ENCODE data around the gene KATNIP. TPM values are rescaled to one million over a fixed set of nuclear protein-coding genes. Genes with fewer than 3 reads are reported as not detected.

KATNIP gene
- total RNA-seq, 1 donor from 2014 or later = 23.8 TPM

DNA sequence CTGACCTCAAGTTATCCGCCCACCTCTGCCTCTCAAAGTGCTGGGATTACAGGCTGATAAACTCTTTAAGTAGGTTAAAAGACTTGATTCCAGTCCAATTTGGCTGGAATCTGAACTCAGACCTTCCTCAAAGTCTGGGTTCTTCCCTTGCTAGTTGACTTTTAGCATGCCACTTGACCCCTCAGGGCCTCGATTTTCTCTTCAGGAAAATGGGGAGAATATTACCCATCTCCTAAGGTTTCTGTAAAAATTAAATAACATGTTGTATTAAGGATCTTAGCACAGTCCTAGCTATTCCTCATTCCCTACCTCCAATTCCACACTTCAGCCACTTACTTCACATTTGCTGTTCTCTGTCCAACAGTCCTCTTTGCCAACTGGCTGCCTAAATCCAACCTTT lies 2.1 kb upstream of the KATNIP start:
- intact Hi-C loops (cut with DNase I) = no loop called here
- TF ChIP-seq, protein P1, sequence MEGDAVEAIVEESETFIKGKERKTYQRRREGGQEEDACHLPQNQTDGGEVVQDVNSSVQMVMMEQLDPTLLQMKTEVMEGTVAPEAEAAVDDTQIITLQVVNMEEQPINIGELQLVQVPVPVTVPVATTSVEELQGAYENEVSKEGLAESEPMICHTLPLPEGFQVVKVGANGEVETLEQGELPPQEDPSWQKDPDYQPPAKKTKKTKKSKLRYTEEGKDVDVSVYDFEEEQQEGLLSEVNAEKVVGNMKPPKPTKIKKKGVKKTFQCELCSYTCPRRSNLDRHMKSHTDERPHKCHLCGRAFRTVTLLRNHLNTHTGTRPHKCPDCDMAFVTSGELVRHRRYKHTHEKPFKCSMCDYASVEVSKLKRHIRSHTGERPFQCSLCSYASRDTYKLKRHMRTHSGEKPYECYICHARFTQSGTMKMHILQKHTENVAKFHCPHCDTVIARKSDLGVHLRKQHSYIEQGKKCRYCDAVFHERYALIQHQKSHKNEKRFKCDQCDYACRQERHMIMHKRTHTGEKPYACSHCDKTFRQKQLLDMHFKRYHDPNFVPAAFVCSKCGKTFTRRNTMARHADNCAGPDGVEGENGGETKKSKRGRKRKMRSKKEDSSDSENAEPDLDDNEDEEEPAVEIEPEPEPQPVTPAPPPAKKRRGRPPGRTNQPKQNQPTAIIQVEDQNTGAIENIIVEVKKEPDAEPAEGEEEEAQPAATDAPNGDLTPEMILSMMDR (IDR thresholded peaks at IDR 0.05) = no peak
- Histone ChIP-seq H3K36me3 (peaks cover 27% of the 10 kb centered on the region), H3K27ac (no peak overlapping the region), H3K4me3 (no peak overlapping the region), H3K27me3 (no peaks in the 10 kb centered on the region), H3K4me1 (peaks cover 27% of the 10 kb centered on the region), H3K9me3 (no peaks in the 10 kb centered on the region)
- ATAC-seq = no peak
- DNase-seq = no peak

DNA sequence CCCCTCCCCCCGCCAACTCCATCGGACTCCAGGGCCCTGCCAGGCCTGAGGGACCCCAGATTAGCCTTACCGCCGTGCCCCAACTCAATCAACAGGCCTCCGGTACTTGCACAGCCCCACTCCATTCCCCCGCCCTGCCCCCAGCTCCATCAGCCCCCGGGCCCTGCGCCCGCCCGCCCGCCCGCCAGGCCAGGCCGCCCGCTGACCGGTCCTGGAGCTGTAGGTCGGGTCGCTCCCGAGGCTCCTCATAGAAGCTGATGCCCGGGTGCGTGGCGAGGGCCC lies 539 bp upstream of the KATNIP start:
- intact Hi-C loops (cut with DNase I) = no loop called here
- Histone ChIP-seq H3K27ac (peak overlapping the region; percentile 78), H3K4me3 (peak overlapping the region; percentile 78), H3K36me3 (peaks cover 11% of the 10 kb centered on the region), H3K9me3 (no peaks in the 10 kb centered on the region), H3K27me3 (no peaks in the 10 kb centered on the region), H3K4me1 (peaks cover 27% of the 10 kb centered on the region)
- ATAC-seq (peak; percentile 69), DNase-seq (no peak)
- TF ChIP-seq, protein P1 (IDR thresholded peaks at IDR 0.05) = no peak

DNA sequence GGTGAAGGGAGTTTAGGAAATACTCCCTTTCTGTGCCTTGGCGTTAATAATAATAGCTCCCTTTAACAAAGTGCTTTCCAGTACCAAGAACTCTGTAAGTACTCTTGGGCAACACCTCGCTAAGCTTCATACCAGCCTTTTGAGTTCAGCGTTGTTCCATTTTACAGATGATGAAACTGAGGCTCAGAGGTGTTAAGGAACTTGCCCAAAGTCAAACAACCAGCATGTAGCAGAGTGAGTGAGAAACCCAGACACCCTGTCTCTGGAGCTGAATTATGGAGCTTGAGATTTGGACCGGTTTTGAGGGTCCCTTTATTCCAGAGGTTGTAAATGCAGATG lies 607 bp downstream of the KATNIP start:
- Histone ChIP-seq H3K27me3 (no peaks in the 10 kb centered on the region), H3K9me3 (no peaks in the 10 kb centered on the region), H3K36me3 (no peaks in the 10 kb centered on the region), H3K27ac (peak overlapping the region; percentile 92), H3K4me1 (peaks cover 27% of the 10 kb centered on the region), H3K4me3 (peak overlapping the region; percentile 78)
- ATAC-seq (no peak), DNase-seq (no peak)
- TF ChIP-seq, protein P1 (IDR thresholded peaks at IDR 0.05) = no peak
- intact Hi-C loops (cut with DNase I) = no loop called here

GRCh38 chr16:27551036-27551435 lies 1.1 kb downstream of the KATNIP start:
- Histone ChIP-seq H3K27ac (no peak overlapping the region), H3K4me1 (peaks cover 27% of the 10 kb centered on the region), H3K9me3 (no peaks in the 10 kb centered on the region), H3K4me3 (peak overlapping the region; percentile 78), H3K36me3 (no peaks in the 10 kb centered on the region), H3K27me3 (no peaks in the 10 kb centered on the region)
- ATAC-seq = no peak
- no peak for DNase-seq
- intact Hi-C loops (cut with DNase I) = no loop called here
- TF ChIP-seq, protein P1 (IDR thresholded peaks at IDR 0.05) = no peak

DNA sequence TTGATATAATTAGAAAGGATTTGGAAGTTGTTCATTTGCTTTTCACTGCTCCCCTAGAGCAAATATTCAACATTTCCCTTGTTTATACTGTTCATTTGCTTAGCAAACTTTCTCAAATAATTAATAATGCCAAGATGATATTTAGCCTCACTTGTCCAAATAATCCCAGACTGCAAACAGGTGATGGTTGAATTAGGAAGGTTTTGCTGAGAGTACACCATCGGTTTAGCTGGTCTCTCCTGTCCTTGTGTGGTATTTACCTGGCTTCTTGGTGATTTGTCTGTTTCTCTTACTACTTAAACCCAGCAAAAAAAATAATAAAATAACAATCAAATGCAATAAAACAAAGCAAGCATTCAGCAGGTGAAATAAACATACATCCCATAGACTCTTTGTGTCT lies 6.5 kb downstream of the KATNIP start:
- Histone ChIP-seq H3K9me3 (no peaks in the 10 kb centered on the region), H3K27me3 (no peaks in the 10 kb centered on the region), H3K36me3 (no peaks in the 10 kb centered on the region), H3K4me3 (no peak overlapping the region), H3K4me1 (no peaks in the 10 kb centered on the region), H3K27ac (no peak overlapping the region)
- intact Hi-C loops (cut with DNase I) = no loop called here
- DNase-seq (no peak), ATAC-seq (no peak)
- TF ChIP-seq, protein P1 (IDR thresholded peaks at IDR 0.05) = no peak

DNA sequence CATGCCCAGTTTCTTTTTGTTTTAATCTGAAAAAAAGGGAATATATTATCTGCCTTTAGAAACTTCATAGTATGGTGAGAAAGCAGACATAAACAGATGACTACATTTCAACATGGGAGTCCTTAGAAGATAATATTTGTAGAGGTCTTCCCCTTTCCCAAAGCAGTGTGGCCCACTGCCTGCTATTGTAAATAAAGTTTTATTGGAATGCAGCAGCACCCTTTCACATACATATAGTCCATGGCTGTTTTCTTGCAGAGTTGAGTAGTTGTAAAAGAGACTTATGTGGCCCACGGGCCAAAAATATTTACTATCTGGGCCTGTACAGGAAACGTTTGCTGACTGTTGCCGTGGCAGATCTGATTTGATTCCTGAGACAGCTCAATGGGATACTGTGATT lies 8.5 kb downstream of the KATNIP start:
- no peaks in the 10 kb centered on the region for H3K4me1 ChIP-seq
- H3K27me3 ChIP-seq = no peaks in the 10 kb centered on the region
- TF ChIP-seq, protein P1 (IDR thresholded peaks at IDR 0.05) = no peak
- DNase-seq (no peak), ATAC-seq (no peak)
- no peak overlapping the region for H3K4me3 ChIP-seq
- no peaks in the 10 kb centered on the region for H3K36me3 ChIP-seq
- H3K27ac ChIP-seq = no peak overlapping the region
- intact Hi-C loops (cut with DNase I) = no loop called here
- H3K9me3 ChIP-seq = no peaks in the 10 kb centered on the region

Measured in upper lobe of right lung (tissue), 1 donor.